Right ventricle myocardium superior (tissue), 1 donor: ENCODE data around the gene MPEG1. TPM values are rescaled to one million over a fixed set of nuclear protein-coding genes. Genes with fewer than 3 reads are reported as not detected.

Experiments
- ATAC-seq: fragments of 200-7000 bp; cut with Tn5 transposase; one replicate; pipeline ENCODE4 v1.9.1; 2020; ENCODE audit warnings: mild to moderate bottlenecking; ENCODE audit not compliant: poor library complexity
- DNase-seq: peaks from one replicate; pipeline ENCODE4 v3.0.0-alpha.2; 2020
- intact Hi-C: fragments of 100-400 bp; cut with DNase I; formaldehyde crosslinking; loops from one replicate; pipeline ENCODE4 v1.11.2; 2022
- total RNA-seq: library from RNA; stranded (reverse); fragmentation: NEBNext Ultra II Directional; extraction: Animal tissue kit (Norgen Biotek cat#: 25700); gene quantifications from one replicate; pipeline ENCODE4 v1.2.1, GENCODE V29; 2021
- donor health status: DM: no; HTN: yes; CAD: no; lungs with severe emphysema.

MPEG1 gene
- total RNA-seq, 1 donor from 2014 or later = 13.8 TPM

- DNase-seq = no peak
- intact Hi-C loops = no loop called here
- ATAC-seq = no peak
Measured at GRCh38 chr11:59221441-59221840, 8.7 kb upstream of the MPEG1 start.

- no peak for DNase-seq
- intact Hi-C loops = no loop called here
- no peak for ATAC-seq
Measured at GRCh38 chr11:59219836-59220235, 7.1 kb upstream of the MPEG1 start.

- intact Hi-C loops = no loop called here
- ATAC-seq = no peak
- no peak for DNase-seq
Measured at GRCh38 chr11:59218893-59219292, 6.2 kb upstream of the MPEG1 start.

- intact Hi-C loops = no loop called here
- DNase-seq = no peak
- no peak for ATAC-seq
Measured at GRCh38 chr11:59218319-59218718, 5.6 kb upstream of the MPEG1 start.

- intact Hi-C loops = no loop called here
- ATAC-seq (peak; percentile 72), DNase-seq (no peak)
Measured at GRCh38 chr11:59216641-59217564, 4.2 kb upstream of the MPEG1 start.

- no peak for ATAC-seq
- no peak for DNase-seq
- intact Hi-C loops = no loop called here
Measured at GRCh38 chr11:59214141-59214893, 1.6 kb upstream of the MPEG1 start.

GRCh38 chr11:59212222-59212621, 505 bp downstream of the MPEG1 start:
- ATAC-seq (no peak), DNase-seq (no peak)
- intact Hi-C loops = no loop called here

GRCh38 chr11:59208956-59209355, 3.8 kb downstream of the MPEG1 start:
- intact Hi-C loops = loop anchor here (2.0 kb wide), 1 partner anchor 36 kb away; the partner anchor contains the start of gene DTX4
- ATAC-seq (no peak), DNase-seq (no peak)

- peak; percentile 40 for DNase-seq
- peak; percentile 72 for ATAC-seq
- intact Hi-C loops = loop anchor here (2.0 kb wide), 1 partner anchor 35 kb away; the partner anchor contains the start of gene DTX4
Measured at GRCh38 chr11:59207988-59208451, 4.7 kb downstream of the MPEG1 start.

GRCh38 chr11:59206635-59207034, 6.1 kb downstream of the MPEG1 start:
- intact Hi-C loops = no loop called here
- DNase-seq = peak; percentile 46
- ATAC-seq = peak; percentile 64

- ATAC-seq (no peak), DNase-seq (no peak)
- intact Hi-C loops = no loop called here
Measured at GRCh38 chr11:59205648-59206047, 7.1 kb downstream of the MPEG1 start.

- DNase-seq (no peak), ATAC-seq (no peak)
- intact Hi-C loops = no loop called here
Measured at GRCh38 chr11:59204746-59205145, 8.0 kb downstream of the MPEG1 start.

GRCh38 chr11:59201353-59201752, 11.4 kb downstream of the MPEG1 start:
- DNase-seq = no peak
- ATAC-seq = no peak
- intact Hi-C loops = no loop called here

GRCh38 chr11:59200423-59200746, 12.3 kb downstream of the MPEG1 start:
- DNase-seq = no peak
- ATAC-seq = no peak
- intact Hi-C loops = no loop called here

- ATAC-seq (no peak), DNase-seq (no peak)
- intact Hi-C loops = no loop called here
Measured at GRCh38 chr11:59199546-59200422, 12.9 kb downstream of the MPEG1 start.

GRCh38 chr11:59198726-59199125, 14.0 kb downstream of the MPEG1 start:
- intact Hi-C loops = no loop called here
- DNase-seq (no peak), ATAC-seq (no peak)

- peak; percentile 89 for DNase-seq
- intact Hi-C loops = no loop called here
- ATAC-seq = peak; percentile 92
Measured at GRCh38 chr11:59197991-59198390, 14.7 kb downstream of the MPEG1 start.

- intact Hi-C loops = no loop called here
- no peak for ATAC-seq
- no peak for DNase-seq
Measured at GRCh38 chr11:59196777-59197176, 15.9 kb downstream of the MPEG1 start.

- ATAC-seq = no peak
- DNase-seq = no peak
- intact Hi-C loops = no loop called here
Measured at GRCh38 chr11:59195586-59195985, 17.1 kb downstream of the MPEG1 start.
